SKM-1 treated with dmso at 0.1 percent for 144 hours (cell line): Measurements from ENCODE around the gene CLASP1.
"Not testable (repeated sequence)": the region's sequence is repeated elsewhere in the genome, so short reads cannot be mapped to it uniquely, and the experiment has no call there.

ENCODE experiments used
- DNase-seq: peaks from one replicate; lab custom pipeline; 2025; ENCODE audit not compliant: unreplicated experiment; lab: John Stamatoyannopoulos, UW

CLASP1 gene

DNA sequence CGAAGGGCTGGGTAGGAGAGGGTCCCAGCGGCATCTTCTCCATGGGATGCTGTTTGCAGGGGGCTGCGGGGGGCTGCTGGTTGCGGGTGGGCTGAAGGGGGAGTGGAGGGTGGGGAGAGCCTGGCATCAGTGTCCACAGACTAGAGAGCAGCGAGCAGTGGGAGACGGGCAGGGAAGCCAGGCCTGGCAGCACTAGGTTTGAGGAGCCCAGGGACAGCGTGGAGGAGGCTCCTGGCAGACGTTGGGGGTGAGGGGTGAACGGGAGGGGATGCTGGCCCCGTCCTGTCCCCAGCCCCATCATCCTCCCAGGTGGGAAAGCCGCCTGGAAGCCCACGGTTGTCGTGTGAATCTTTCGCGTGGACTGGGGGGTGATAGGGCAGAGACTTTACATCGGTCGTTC, 316.0 kb downstream of the CLASP1 start:
- DNase-seq: no peak

DNA sequence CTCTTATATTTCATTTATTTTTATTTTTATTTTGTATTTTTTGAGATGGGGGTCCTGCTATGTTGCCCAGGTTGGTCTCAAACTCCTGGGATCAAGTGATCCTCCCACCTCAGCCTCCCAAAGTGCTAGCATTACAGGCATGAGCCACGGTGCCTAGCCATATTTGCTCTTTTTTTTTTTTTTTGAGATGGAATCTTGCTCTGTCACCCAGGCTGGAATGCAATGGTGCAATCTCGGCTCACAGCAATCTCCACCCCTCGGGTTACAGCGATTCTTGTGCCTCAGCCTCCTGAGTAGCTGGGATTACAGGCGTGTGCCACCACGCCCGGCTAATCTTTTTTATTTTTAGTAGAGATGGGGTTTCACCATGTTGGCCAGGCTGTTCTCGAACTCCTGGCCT, 317.9 kb downstream of the CLASP1 start:
- not testable (repeated sequence) for DNase-seq

DNA sequence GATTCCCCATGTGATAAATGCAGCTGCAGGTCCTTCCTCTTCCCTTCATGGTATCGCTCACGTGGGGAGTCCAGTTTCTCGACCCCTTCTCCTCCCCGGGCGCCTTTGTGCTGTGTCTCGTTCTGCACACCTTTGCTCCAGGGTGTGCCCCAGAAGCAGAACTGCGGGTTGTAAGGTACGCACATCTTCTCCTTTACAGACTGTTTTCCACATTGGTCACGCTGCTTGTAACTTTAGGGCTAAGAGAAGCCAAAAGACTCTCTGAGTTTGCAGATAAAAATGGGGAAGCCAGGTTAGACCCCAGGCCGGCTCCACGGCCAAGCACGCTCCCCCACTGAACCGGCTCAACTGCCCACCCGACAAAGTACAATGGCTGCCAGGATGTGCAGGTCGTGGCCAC, 318.3 kb downstream of the CLASP1 start:
- no peak for DNase-seq

DNA sequence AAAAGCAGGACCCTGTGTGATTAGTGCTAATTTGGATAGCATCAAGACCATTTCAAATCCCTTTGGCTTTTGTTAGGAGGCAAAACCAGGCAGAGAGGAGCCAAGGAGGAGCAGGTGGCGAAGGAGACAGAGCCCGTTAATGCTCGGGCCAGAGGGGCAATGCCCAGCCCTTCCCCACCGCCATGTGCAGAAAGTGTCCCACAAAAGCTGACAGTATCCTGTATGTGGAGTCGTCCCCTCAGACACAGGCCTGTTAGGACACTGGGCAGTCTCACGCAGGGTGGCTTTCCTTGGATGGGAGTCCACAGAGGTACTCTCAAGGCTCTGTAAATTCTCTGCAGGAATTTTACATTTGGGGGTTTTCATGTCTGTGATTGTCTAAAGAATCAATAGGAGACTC, 319.5 kb downstream of the CLASP1 start:
- no peak for DNase-seq

DNA sequence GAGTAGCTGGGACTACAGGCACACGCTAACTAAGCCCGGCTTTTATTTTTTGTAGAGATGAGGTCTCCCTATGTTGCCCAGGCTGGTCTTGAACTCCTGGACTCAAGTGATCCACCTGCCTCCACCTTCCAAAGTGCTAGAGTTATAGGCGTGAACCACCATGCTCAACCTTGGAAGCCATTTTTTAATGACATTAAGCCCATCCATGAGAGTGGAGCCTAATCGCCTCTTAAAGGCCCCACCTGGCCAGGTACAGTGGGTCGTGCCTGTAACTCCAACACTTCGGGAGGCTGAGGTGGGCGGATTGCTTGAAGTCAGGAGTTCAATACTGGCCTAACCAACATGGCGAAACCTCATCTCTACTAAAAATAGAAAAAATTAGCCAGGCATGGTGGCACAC, 322.6 kb downstream of the CLASP1 start:
- DNase-seq: no peak

DNA sequence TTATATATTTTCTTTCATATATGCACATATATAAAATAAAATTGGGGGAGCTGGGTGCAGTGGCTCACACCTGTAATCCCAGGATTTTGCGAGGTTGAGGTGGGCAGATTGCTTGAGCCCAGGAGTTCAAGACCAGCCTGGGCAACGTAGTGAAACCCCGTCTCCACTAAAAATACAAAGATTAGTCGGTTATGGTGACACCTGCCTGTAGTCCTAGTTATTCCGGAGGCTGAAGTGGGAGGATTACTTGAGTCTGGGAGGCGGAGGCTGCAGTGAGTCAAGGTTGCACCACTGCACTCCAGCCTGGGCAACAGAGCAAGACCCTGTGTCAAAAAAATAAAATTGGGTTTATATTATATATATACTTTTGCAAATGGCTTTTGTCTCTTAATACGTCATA, 324.7 kb downstream of the CLASP1 start:
- no peak for DNase-seq

DNA sequence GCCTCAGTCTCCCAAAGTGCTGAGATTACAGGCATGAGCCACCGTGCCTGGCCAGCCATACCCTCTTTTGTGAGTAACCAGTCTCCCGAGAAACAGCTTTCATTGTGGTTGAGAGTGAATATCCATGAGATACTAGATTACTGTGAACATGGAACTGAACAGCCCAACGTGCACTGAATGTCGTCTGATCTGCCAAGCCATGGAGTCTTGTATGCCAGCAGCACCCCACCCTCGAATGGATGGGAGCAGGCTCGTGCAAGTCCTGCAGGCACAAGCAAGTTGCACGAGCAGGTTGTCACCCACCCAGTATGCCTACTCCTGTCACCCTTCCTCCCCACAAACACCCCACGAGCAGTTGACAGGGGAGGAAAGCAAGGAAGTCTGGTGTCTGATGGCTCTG, 327.8 kb downstream of the CLASP1 start:
- DNase-seq: no peak

DNA sequence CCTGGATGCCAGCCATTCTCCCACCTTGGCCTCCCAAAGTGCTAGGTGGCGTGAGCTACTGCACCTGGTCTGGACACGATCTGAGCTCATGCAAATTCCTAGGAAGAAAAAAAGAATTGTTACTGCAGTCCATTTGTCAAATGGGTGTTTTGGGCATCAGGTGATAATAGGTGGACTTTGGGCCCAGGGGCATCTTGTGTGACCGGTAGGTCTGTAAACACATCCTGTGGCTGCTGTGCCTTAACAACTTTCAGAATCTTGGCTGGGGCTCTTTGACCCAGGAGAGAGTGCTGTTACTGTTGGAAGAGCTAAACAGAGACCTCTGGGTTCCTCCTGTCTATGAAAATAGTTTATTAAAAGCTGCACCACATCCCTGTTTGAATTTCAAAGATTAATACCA, 329.3 kb downstream of the CLASP1 start:
- no peak for DNase-seq

DNA sequence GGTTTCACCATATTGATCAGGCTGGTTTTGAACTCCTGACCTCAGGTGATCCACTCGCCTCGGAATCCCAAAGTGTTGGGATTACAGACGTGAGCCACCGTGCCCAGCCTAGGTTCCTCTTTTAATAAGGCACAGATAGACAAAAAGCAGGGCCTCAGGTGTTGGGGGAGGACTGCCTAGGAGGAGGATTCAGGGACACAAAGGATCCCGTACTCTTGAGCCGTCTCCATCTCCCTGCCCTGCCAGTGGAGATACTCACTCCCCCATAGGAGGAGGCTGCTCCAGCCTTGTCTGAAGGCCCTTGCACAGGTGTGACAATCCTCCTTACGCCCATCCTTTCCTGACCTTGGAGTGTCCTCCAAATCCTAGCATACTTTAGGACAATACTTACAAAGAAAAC, 332.3 kb downstream of the CLASP1 start:
- no peak for DNase-seq

DNA sequence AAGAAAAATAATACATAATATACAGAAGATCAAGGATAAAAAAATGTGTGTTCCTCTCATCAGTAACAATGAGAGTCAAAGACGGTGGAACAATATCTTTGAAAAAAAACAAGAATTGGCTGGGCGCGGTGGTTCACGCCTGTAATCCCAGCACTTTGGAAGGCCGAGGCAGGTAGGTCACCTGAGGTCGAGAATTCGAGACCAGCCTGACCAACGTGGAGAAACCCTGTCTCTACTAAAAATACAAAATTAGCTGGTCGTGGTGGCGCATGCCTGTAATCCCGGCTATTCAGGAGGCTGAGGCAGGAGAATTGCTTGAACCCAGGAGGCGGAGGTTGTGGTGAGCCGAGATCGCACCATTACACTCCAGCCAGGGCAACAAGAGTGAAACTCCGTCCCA, 335.6 kb downstream of the CLASP1 start:
- DNase-seq: not testable (repeated sequence)

DNA sequence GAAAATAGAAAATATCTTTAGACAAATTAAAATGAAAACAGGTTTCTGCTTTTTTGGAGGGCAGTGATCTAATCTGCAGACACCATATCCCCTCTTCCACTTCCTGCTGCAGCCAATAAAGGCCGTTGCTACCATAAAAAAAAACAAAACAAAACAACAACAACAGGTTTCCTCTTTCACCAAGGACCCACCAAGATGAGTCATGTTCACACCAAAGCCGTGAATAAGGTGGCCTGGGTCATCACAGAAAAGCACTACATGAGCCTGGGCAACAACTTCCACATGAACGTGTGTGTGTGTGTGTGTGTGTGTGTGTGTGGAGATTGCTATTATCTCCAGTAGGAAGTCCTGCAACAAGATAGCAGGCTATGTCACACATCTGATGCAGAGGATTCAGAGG, 339.5 kb downstream of the CLASP1 start:
- no peak for DNase-seq

DNA sequence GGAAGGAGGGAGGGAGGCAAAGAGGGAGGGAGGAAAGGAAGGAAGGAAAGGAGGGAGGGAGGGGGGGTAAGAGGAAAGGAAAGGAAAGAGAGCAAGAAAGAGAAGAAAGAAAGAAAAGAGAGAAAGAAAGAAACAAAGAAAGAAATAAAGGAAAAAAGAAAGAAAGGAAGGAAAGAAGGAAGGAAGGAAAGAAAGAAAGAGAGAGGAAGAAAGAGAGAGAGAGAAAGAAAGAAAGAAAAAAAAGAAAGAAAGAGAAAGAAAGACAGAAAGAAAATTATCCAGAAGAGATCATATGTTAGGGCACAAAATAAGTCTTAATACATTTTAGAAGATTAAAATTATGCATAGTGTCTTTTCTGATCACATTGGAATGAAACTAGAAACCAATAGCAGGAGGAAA, 339.9 kb downstream of the CLASP1 start:
- DNase-seq: no peak

DNA sequence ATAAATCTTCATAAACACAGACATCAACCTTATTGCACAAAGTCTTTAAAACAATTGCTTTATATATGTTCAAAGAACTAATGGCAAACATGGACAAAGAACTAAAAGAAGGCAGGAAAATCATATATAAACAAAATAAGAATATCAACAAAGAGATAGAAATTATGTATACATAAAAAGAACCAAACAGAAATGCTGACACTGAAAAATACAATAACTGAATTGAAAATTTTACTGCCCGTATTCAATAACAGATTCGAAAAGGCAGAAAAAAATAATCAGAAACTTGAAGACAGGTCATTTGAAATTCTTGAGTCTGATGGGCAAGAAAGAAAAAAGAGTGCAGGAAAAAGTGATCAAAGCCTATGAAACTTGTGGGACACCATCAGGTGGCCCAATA, 342.2 kb downstream of the CLASP1 start:
- DNase-seq: no peak

DNA sequence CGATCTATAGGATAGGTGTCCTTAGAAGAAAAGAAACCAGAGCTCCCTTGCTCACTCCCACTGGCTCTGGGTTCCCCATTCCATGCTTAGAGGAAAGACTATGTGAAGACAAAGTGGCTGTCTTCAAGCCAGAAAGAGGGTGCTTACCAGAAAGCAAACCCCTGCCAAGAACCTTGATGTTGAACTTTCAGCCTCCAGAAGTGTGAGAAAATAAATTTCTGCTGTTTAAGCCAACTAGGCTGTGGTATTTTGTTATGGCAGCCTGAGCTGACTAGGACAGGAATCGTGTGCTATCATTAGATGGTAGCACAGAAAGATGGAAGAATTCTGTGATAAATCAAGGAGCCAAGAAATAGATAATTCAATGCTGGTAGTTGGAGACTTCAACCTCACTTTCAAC, 344.3 kb downstream of the CLASP1 start:
- no peak for DNase-seq

DNA sequence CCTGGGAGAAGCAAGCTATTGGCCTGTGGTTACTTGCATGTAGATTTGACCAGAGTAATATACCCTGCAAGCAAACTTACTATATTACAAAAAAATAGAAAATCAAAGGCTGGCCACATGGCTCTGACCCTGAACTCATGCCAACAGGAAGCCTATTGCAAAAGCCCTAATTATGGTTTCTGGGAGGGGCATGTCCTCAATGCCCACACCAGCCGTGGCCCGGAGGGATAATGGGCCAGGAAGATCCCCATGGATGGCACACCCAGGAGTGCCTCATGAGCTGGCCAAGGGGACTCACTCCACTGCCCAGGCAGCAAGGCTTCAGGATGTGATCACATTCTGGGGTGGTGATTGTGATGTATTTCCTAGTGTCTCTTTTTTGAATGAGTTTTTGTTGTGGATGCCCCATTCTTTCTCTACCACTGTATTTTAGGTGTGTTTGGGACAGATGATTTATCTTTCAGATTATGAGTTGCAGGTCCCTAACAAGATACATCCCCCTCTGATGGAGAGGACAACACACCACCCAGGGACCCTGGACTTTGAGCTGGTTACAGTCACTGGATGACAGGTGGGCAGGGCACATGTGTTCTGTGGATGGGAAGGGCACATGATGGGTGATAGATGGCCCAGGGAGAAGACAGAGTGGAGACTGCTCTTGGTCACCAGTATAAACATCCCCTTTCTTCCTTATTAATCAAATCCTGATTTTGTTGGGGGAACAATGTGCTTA, 345.6 kb downstream of the CLASP1 start:
- DNase-seq: no peak

DNA sequence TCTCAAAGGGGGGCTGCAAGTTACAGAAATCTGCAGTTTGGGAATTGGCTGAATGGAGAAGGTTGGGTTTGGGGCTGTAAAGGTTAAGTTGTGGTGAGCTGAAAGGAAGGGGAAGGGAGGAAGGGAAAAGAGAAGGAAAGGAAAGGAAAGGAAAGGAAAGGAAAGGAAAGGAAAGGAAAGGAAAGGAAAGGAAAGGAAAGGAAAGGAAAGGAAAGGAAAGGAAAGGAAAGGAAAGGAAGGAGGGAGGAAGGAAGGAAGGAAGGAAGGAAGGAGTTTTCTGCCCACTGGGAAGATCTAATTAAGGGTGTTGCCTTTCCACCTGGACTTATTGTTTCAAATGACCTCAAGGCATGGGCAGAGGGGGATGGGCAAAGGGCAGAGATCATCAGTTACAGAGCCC, 348.1 kb downstream of the CLASP1 start:
- DNase-seq: not testable (repeated sequence)

DNA sequence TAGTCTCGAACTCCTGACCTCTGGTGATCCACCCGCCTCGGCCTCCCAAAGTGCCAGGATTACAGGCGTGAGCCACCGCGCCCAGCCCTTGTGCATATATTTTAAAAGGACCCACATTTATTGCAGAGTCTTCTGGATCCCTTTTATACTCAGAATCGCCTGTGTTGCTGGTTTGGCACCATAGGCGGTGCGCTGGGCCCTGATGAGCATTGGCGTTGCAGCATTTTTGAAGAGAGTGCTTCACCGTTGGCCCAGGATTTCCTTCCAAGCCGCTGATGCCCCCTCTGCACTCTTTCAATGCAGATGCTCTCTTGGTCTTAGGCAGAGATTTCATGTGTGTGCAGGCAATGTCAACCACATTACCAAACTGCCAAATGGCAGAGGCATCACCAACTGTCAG, 350.8 kb downstream of the CLASP1 start:
- no peak for DNase-seq

DNA sequence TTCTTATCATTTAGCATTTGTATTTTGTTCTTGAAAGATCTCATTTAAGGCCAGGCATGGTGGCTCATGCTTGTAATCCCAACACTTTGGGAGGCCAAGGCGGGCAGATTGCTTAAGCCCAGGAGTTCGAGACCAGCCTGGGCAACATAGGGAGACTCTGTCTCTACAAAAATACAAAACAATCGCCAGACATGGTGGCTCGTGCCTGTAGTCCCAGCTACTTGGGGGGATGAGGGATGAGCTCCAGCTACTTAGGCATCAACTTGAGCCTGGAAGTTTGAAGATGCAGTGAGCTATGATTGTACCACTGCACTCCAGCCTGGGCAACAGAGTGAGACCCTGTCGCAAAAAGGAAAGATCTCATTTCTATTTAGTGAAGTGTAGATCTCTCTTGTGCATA, 351.4 kb downstream of the CLASP1 start:
- DNase-seq: not testable (repeated sequence)

DNA sequence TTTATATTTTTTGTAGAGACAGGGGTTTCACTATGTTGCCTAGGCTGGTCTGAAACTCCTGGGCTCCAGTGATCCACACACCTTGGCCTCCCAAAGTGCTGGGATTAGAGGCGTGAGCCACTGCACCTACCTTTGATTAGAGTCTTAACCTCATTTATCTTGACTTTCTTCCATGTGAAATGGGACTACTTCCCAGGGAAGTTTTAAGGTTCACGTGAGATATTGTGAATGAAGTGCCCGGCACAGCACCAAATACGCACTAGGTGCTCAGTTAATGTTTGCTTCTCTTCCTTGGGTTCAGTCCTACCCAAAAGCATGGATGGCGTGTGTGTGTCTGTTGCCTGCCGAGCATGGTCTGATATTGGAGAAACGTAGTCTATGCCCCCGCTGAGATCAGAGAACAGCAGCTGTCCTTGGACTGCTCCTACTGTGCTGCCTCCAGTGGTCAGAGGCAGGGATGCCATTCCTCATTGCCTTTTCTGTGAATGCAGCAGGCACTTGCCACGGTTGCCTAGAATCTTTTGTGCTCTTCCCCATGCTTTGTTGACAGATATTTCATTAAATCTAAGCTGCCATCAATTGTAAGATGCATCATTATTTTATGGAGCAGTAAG, 351.9 kb downstream of the CLASP1 start:
- DNase-seq: peak; percentile 16

DNA sequence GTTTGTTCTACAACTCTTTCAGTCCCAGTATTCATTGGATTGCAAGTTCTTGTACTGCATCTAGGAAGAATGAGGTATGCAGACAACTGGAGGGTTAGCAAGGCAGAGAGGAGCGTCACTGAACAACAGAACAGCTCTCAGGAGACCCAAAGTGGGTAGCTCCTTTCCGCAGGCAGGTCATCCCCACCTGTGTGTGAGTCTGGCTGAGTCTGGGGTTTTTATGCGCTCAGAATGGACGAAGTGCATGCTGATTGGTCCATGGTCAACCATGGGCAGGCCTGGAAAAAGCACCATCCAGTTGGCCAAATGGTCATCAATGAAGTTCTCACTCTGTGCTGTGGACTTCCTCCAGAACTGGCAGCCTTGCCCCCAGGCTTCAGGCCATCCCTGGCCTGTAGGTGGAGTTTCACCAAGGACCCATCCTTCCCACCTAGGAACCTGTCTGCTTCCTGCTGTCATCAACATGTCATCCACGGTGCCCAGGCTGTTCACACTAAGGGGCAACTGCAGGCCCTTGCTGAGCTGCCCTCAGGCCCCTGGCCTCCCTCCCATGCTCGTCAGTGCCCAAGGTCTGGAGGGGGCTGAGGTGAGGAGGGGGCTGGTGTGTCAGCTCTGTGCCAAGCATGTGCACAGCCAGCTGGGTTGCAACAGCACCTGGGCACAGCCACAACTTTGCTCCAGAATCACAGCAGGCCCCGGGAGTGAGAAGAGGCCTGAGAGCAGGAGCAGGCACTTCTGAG, 353.2 kb downstream of the CLASP1 start:
- no peak for DNase-seq

DNA sequence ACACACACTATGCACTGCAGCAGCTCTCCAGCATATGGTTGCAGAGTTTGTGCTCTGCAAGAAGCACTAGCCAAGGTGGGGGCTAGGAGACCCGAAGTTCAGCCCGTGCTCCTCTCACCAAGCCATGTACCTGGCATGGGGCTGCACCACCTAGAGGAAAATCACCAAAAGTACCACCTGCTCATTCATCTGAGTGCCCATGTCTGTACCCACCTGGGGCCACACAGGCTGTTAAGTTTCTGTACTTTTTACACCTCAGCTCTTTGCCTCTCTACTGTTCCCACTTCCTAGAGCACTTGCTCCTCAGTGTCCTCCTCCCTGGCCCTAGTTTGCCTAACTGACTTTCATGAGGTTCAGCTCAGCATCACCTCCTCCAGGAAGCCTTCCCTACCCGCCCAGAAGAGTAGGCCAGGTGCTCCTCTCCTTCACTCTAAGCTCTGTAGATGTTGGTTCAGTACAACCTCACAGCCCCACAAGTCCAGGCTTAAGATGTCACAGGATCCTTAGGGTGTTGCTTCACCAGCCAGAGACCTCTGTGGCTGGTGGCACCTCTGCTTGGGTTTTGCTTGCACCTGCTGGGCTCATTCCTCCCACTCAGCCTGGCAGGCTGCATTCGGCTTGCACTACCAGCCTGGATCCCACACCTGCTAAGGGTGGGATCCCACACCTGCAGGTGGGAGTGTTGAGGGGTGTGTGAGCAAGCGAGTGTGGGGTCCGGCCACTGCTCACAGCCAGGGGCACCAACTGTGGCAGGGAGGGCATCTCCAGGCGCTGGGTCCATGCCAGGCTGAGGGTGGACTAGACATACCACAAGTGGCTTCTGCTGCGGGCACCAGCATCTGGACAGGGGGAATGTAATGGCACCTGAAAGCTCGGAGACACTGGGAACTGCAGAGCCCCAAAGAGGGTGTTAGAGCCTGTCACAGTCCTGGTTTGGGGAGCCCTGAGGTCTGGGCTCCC, 354.1 kb downstream of the CLASP1 start:
- no peak for DNase-seq
